DOHH2 (cell line): ENCODE data around the gene SF3B1.
A peak's percentile ranks its signal among the peaks of the same experiment; 100 is the strongest.
"Not testable (repeated sequence)": the region's sequence is repeated elsewhere in the genome, so short reads cannot be mapped to it uniquely, and the experiment has no call there.

Source experiments
- H3F3A ChIP-seq: fragments of 200-600 bp; sonication (generic), shearing (Covaris generic); 2 replicates; pipeline ENCODE4 v1.6.0; 2016; ENCODE audit warnings: antibody characterized with exemption, mild to moderate bottlenecking; ENCODE audit not compliant: control insufficient read depth, insufficient read depth
- H3K27ac ChIP-seq: fragments of 200-600 bp; sonication (generic); 2 replicates; pipeline ENCODE4 v1.5.1; 2014; ENCODE audit warnings: low read depth, mild to moderate bottlenecking, low read length, moderate library complexity
- H3K27me3 ChIP-seq: fragments of 200-600 bp; sonication (generic); 2 replicates; pipeline ENCODE4 v1.6.1; 2014; ENCODE audit warnings: mild to moderate bottlenecking, low read length, mixed read lengths; ENCODE audit not compliant: control insufficient read depth
- H3K36me3 ChIP-seq: fragments of 200-600 bp; sonication (generic); 2 replicates; pipeline ENCODE4 v1.6.1; 2014; ENCODE audit warnings: mild to moderate bottlenecking, low read length, moderate library complexity, mixed read lengths; ENCODE audit not compliant: control insufficient read depth
- H3K4me1 ChIP-seq: fragments of 200-600 bp; sonication (generic); 2 replicates; pipeline ENCODE4 v1.6.1; 2014; ENCODE audit warnings: mild to moderate bottlenecking, low read length, mixed read lengths; ENCODE audit not compliant: control insufficient read depth
- H3K4me2 ChIP-seq: fragments of 200-600 bp; sonication (generic); 2 replicates; pipeline ENCODE4 v1.6.0; 2014; ENCODE audit warnings: mild to moderate bottlenecking, low read length, moderate library complexity
- H3K4me3 ChIP-seq: fragments of 200-600 bp; sonication (generic); 2 replicates; pipeline ENCODE4 v1.5.1; 2014; ENCODE audit warnings: mild to moderate bottlenecking, low read length, mixed read lengths
- H3K79me2 ChIP-seq: fragments of 200-600 bp; sonication (generic); 2 replicates; pipeline ENCODE4 v1.6.1; 2014; ENCODE audit warnings: mild to moderate bottlenecking, low read length, mixed read lengths; ENCODE audit not compliant: control insufficient read depth
- H3K9me2 ChIP-seq: fragments of 200-600 bp; sonication (generic); replicated peaks from 2 replicates; pipeline ENCODE4 v1.6.1; 2014; ENCODE audit warnings: mild to moderate bottlenecking, low read length, mixed read lengths; ENCODE audit not compliant: control insufficient read depth
- H3K9me3 ChIP-seq: fragments of 200-600 bp; sonication (generic); 2 replicates; pipeline ENCODE4 v1.6.1; 2014; ENCODE audit warnings: antibody characterized with exemption, low read length, mixed read lengths; ENCODE audit not compliant: control insufficient read depth, insufficient read depth
- H4K20me1 ChIP-seq: fragments of 200-600 bp; sonication (generic); 2 replicates; pipeline ENCODE4 v1.6.0; 2014; ENCODE audit warnings: low read depth, mild to moderate bottlenecking, antibody characterized with exemption, low read length, moderate library complexity; ENCODE audit not compliant: control insufficient read depth, insufficient read depth
- CTCF ChIP-seq: fragments of 200-600 bp; sonication (generic); IDR thresholded peaks from one replicate; pipeline ENCODE4 v1.5.1; 2014; ENCODE audit warnings: antibody characterized with exemption, mild to moderate bottlenecking, low read depth, low read length; ENCODE audit not compliant: poor library complexity, severe bottlenecking
- EZH2phosphoT487 ChIP-seq: fragments of 200-600 bp; sonication (generic); IDR thresholded peaks from 2 replicates; pipeline ENCODE4 v1.6.1; 2017; ENCODE audit warnings: borderline replicate concordance, mild to moderate bottlenecking, antibody characterized with exemption, low read length, moderate library complexity, mixed read lengths

The SF3B1 gene

DNA sequence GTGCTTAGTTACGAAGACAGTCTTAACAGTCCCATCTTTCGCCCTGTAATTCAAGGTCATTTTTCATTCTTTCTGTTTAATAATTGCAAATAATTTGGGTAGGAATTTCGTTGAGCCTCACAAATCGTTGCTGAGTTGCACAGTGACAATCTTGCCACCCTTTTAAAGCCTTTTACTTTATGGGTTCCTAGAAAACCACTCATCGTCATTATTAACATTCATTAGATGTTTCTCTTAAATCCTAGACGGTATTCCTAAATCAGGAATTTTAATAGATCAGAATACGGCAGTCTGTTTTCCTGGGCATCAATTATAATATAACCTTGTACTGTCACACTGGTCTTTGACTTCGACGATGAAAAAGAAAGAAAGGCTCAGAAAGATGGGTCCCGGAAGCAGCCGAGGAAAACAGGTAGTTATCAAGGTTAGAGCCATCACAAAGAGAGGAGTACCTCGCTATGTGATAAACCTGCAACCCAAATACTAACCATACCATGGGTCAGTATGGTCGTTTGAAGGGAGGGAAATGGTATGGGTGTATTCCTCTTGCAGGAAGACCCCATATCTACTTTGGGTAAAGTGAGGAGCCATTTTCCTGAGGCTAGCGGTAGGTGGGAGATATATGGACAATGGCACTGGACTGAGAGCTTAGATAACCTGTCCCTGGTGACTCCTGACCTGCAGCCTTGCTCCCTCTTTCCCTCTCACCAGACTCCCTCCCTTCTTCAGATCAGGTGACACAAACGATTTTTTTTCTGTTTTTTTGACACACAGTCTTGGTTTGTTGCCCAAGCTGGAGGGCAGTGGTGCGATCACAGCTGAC lies 981 bp upstream of the SF3B1 start:
- Histone ChIP-seq H3K27ac (peak overlapping the region; percentile 66), H3K36me3 (peaks cover 35% of the 10 kb centered on the region), H3K27me3 (no peaks in the 10 kb centered on the region), H3K9me2 (no peaks in the 10 kb centered on the region), H3K4me1 (peaks cover 33% of the 10 kb centered on the region), H3K79me2 (peaks cover 55% of the 10 kb centered on the region), H3F3A (no peaks in the 10 kb centered on the region), H3K4me3 (peak overlapping the region; percentile 88), H3K4me2 (peak overlapping the region; percentile 85), H4K20me1 (peaks cover 28% of the 10 kb centered on the region), H3K9me3 (no peaks in the 10 kb centered on the region)
- no peak for TF ChIP-seq CTCF
- no peak for TF ChIP-seq EZH2phosphoT487

DNA sequence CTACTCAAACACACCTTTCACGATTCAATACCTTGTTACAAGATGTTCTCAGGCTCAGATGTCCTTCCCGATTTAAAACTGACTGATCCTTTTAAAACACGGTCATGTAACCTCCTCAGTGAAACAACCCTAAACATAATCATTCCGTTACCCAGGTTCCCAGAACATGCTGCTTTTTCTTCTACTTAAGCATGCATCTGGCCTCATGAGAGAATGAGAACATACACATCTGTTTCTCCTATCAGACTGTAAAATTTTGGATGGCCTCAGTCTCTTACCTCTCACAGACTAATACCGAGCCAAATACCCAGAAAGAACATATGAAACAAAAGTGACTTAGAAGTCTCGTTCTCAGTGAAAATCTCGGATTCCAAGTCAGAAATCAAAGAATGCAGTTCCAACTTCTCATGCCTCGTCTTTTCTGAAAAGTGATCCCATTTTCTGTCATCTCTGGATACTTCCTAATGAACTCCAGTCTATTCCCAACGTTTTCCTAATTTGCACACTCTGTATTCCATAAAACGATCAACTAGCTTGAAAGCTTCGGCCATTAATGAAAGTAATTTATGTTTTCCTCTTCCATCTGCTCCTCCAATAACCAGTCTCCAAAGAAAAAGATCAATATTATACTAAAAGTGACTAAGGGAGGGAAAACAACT lies 919 bp downstream of the SF3B1 start:
- Histone ChIP-seq H4K20me1 (peaks cover 43% of the 10 kb centered on the region), H3K9me2 (no peaks in the 10 kb centered on the region), H3K79me2 (peaks cover 74% of the 10 kb centered on the region), H3K4me3 (peak overlapping the region; percentile 88), H3K9me3 (no peaks in the 10 kb centered on the region), H3F3A (no peaks in the 10 kb centered on the region), H3K4me1 (peaks cover 45% of the 10 kb centered on the region), H3K27me3 (no peaks in the 10 kb centered on the region), H3K27ac (peak overlapping the region; percentile 66), H3K36me3 (peaks cover 54% of the 10 kb centered on the region), H3K4me2 (peak overlapping the region; percentile 80)
- TF ChIP-seq CTCF (no peak), EZH2phosphoT487 (no peak)

- peaks cover 45% of the 10 kb centered on the region for H4K20me1 ChIP-seq
- H3F3A ChIP-seq, H3K9me3 ChIP-seq, H3K27me3 ChIP-seq, H3K9me2 ChIP-seq, H3K27ac ChIP-seq: not testable (repeated sequence)
- H3K4me1 ChIP-seq, result peaks cover 50% of the 10 kb centered on the region
- H3K4me2 ChIP-seq, result peak overlapping the region; percentile 80
- peaks cover 61% of the 10 kb centered on the region for H3K36me3 ChIP-seq
- H3K79me2 ChIP-seq, result peaks cover 88% of the 10 kb centered on the region
- peak overlapping the region; percentile 88 for H3K4me3 ChIP-seq
Observed at GRCh38 chr2:197432527-197432926, 2.3 kb downstream of the SF3B1 start.

GRCh38 chr2:197431858-197432257 lies 3.0 kb downstream of the SF3B1 start:
- TF ChIP-seq CTCF, result no peak
- no peak for TF ChIP-seq EZH2phosphoT487
- Histone ChIP-seq H4K20me1 (peaks cover 51% of the 10 kb centered on the region), H3K4me2 (peak overlapping the region; percentile 80), H3K36me3 (peaks cover 68% of the 10 kb centered on the region), H3K9me3 (no peaks in the 10 kb centered on the region), H3K27me3 (no peaks in the 10 kb centered on the region), H3K4me3 (peak overlapping the region; percentile 88), H3F3A (no peaks in the 10 kb centered on the region), H3K27ac (no peak overlapping the region), H3K4me1 (peaks cover 57% of the 10 kb centered on the region), H3K9me2 (no peaks in the 10 kb centered on the region), H3K79me2 (peaks cover 95% of the 10 kb centered on the region)
